Testis (tissue), 3 donors: ENCODE data around the gene ZNF91. TPM values are rescaled to one million over a fixed set of nuclear protein-coding genes. Genes with fewer than 3 reads are reported as not detected.
"Not testable (repeated sequence)": the region's sequence is repeated elsewhere in the genome, so short reads cannot be mapped to it uniquely, and the experiment has no call there.

Source experiments
- DNase-seq: peaks from one replicate; pipeline ENCODE4 v3.0.0-alpha.2; 2019
- H3K27ac ChIP-seq, 2 donors: fragments of 200-600 bp; sonication (generic); one replicate each; pipeline ENCODE4 v1.5.1; 2019
- H3K27me3 ChIP-seq: fragments of 200-600 bp; sonication (generic); one replicate; pipeline ENCODE4 v1.5.1; 2019
- H3K36me3 ChIP-seq: fragments of 200-600 bp; sonication (generic); one replicate; pipeline ENCODE4 v1.5.1; 2017; ENCODE audit warnings: low read depth; ENCODE audit errors: missing control alignments
- H3K4me1 ChIP-seq: fragments of 200-600 bp; sonication (generic); one replicate; pipeline ENCODE4 v1.5.1; 2019
- H3K4me3 ChIP-seq, 2 donors: fragments of 200-600 bp; sonication (generic); one replicate each; pipeline ENCODE4 v1.5.1; 2017 to 2019
- H3K9me3 ChIP-seq: fragments of 200-600 bp; sonication (generic); one replicate; pipeline ENCODE4 v1.5.1; 2017
- CTCF ChIP-seq, 3 experiments: fragments of 450-650 bp in 2 of 3; fragments of 200-600 bp in 1 of 3; sonication (generic) in 1 of 3; IDR thresholded peaks; one replicate each; pipeline ENCODE4 v1.5.1; 2016 to 2019; ENCODE audit warnings: antibody characterized with exemption in 3 of 3, mild to moderate bottlenecking in 2 of 3, moderate library complexity in 1 of 3
- POLR2A ChIP-seq: fragments of 450-650 bp; IDR thresholded peaks from one replicate; pipeline ENCODE4 v1.6.1; 2017; ENCODE audit warnings: antibody characterized with exemption, mild to moderate bottlenecking, moderate library complexity
- WGBS, 2 donors: methylation state at CpG; one replicate each; pipeline ENCODE4 v1.1.5; 2018; 5-methylcytosine and 5-hydroxymethylcytosine counted together
- intact Hi-C: fragments of 100-400 bp; cut with DNase I; formaldehyde crosslinking; loops from one replicate; pipeline ENCODE4 v1.15.1; 2023; ENCODE audit warnings: low total_unique reads
- polyA plus RNA-seq: library from polyadenylated mRNA; stranded (reverse); fragments of 350-450 nt; fragmentation: Illumina TruSeq; extraction: RNeasy Lipid Tissue Mini Kit (QIAGEN cat#74804); gene quantifications from one replicate; pipeline ENCODE4 v1.2.3, GENCODE V29; 2014; ENCODE audit warnings: low read depth, low replicate concordance; ENCODE audit not compliant: insufficient read depth
- total RNA-seq, 2 donors: library from RNA; depleted of rRNA; stranded (reverse); fragments of >200 nt; gene quantifications; one replicate each; pipeline ENCODE4 v1.2.3, GENCODE V29; 2016

Gene ZNF91
- total and polyA plus RNA-seq, 3 donors from 2014 or later = 50.1 to 101 (median 96.1) TPM

- H3K36me3 ChIP-seq, H3K4me3 ChIP-seq, DNase-seq, H3K27ac ChIP-seq, intact Hi-C loops, H3K27me3 ChIP-seq, H3K9me3 ChIP-seq, H3K4me1 ChIP-seq: not testable (repeated sequence)
- WGBS, 2 donors = 95 to 100% methylated on average over 2 of the region's 2 CpGs
These were observed 76.3 kb downstream of the ZNF91 start for GRCh38 chr19:23318941-23319340.

GRCh38 chr19:23318143-23318542, 77.1 kb downstream of the ZNF91 start:
- no peaks in the 10 kb centered on the region for H3K27me3 ChIP-seq
- no peaks in the 10 kb centered on the region for H3K9me3 ChIP-seq
- TF ChIP-seq CTCF (IDR thresholded peaks at IDR 0.05) (no peak), POLR2A (no peak)
- H3K4me1 ChIP-seq = no peaks in the 10 kb centered on the region
- no peaks in the 10 kb centered on the region for H3K36me3 ChIP-seq
- intact Hi-C loops = no loop called here
- H3K4me3 ChIP-seq = no peak overlapping the region
- 92 to 95% methylated on average over 1 of the region's 1 CpG for WGBS, 2 donors
- no peak overlapping the region for H3K27ac ChIP-seq
- DNase-seq = no peak

- H3K27ac ChIP-seq = no peak overlapping the region
- no peaks in the 10 kb centered on the region for H3K36me3 ChIP-seq
- H3K9me3 ChIP-seq = no peaks in the 10 kb centered on the region
- H3K27me3 ChIP-seq = no peaks in the 10 kb centered on the region
- WGBS, 2 donors = 84 to 87% methylated on average over 2 of the region's 2 CpGs
- H3K4me1 ChIP-seq = no peaks in the 10 kb centered on the region
- TF ChIP-seq POLR2A (no peak), CTCF (IDR thresholded peaks at IDR 0.05) (no peak)
- DNase-seq = no peak
- intact Hi-C loops = no loop called here
- no peak overlapping the region for H3K4me3 ChIP-seq
These were observed 80.0 kb downstream of the ZNF91 start for GRCh38 chr19:23315286-23315685.

- no peaks in the 10 kb centered on the region for H3K27me3 ChIP-seq
- no peaks in the 10 kb centered on the region for H3K9me3 ChIP-seq
- H3K36me3 ChIP-seq = no peaks in the 10 kb centered on the region
- H3K4me1 ChIP-seq = no peaks in the 10 kb centered on the region
- intact Hi-C loops = no loop called here
- H3K27ac ChIP-seq = no peak overlapping the region
- no peak overlapping the region for H3K4me3 ChIP-seq
- no peak for DNase-seq
- TF ChIP-seq CTCF (IDR thresholded peaks at IDR 0.05) (no peak), POLR2A (no peak)
- WGBS, 2 donors = 83 to 91% methylated on average over 4 of the region's 4 CpGs
These were observed 80.6 kb downstream of the ZNF91 start for GRCh38 chr19:23314505-23315251.

- Histone ChIP-seq H3K27me3 (no peaks in the 10 kb centered on the region), H3K4me1 (no peaks in the 10 kb centered on the region), H3K27ac (no peak overlapping the region), H3K36me3 (no peaks in the 10 kb centered on the region), H3K9me3 (no peaks in the 10 kb centered on the region), H3K4me3 (no peak overlapping the region)
- intact Hi-C loops = no loop called here
- TF ChIP-seq CTCF (IDR thresholded peaks at IDR 0.05) (no peak), POLR2A (no peak)
- 87 to 100% methylated on average over 2 of the region's 2 CpGs for WGBS, 2 donors
- no peak for DNase-seq
These were observed 82.1 kb downstream of the ZNF91 start for GRCh38 chr19:23313196-23313595.
